Activated effector memory CD4-positive, alpha-beta T cell treated with Interleukin-2 at 50 U/mL for 16 hours (primary cell): ENCODE data around the gene MOK.
"Not testable (repeated sequence)": the region's sequence is repeated elsewhere in the genome, so short reads cannot be mapped to it uniquely, and the experiment has no call there.

ENCODE experiments used
- DNase-seq: peaks from one replicate; pipeline ENCODE4 v3.0.0-alpha.2; 2020

The MOK gene

GRCh38 chr14:102321456-102322422 lies 16.8 kb upstream of the MOK start:
- no peak for DNase-seq

DNA sequence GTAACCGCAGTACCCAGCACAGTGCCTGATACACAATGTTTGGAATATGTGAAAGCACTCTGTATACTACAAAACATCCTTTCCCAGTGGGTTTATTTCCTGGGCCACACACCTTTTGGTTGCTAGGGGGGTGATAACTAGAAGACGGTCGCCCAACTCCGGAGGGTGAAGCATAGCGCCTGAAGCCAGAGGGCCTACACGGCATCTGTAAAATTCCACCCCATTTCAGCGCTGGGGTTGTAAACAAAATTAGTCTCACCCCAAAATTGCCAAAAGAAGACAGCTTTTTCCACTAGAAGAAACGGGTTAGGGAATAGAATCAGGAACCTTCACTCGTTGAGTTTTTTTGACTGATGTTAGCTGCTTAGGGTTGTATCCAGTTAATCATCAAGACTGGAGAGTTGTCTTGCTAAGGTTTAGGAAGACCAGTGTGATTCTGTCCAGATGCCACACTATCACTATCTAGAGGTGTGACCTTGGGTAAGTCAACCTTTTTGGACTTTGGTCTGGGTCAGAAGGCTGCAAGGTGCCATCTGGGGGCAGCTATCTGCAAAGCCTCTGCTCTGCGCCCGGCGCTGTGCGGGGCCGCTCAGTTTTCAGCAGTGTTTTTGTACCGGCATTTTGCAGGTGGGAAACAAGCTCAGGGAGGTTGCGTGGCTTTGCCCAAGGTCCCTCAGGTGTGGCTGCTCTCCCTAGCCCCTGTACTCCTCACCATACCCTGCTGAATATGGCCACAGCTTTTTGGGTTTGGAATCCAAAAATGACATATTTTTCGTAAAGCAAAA lies 15.9 kb upstream of the MOK start:
- no peak for DNase-seq

DNA sequence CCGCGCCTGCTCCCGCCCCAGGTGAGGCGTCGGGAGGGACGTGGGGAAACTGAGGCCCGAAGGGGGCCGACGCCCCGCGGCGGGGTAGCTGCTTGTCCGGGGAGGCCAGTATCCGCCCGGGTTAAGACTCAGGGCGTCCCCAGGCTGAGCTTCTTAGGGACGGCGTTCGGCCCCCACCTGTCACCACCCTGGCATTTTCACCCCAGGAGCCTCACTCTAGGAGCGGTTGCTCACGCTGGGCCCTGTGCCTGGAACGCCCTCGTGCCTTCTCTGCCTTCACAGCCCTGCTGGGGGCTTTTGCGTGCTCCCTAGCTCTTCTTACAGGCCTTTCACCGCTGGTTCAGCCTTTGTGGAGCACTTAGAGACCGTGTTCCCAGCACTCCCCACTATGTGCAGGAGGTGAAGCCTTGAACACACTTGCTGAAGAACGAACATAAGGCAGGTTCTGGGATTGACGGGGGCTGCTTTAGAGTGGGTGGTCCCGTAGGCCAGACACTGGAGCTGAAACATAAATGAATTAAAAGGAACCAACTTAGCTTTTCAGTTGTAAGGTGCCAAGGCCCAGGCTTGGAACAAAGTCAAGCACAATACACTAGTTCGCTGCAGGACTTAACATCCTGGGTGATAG lies 15.2 kb upstream of the MOK start:
- peak; percentile 35 for DNase-seq

- DNase-seq: peak; percentile 88
Measured at GRCh38 chr14:102319351-102320032, 14.5 kb upstream of the MOK start, which contains the start of gene ZNF839. ZNF839 (plus strand) TSS chr14:102319746; CDS start chr14:102319766, 20 bp downstream.

DNA sequence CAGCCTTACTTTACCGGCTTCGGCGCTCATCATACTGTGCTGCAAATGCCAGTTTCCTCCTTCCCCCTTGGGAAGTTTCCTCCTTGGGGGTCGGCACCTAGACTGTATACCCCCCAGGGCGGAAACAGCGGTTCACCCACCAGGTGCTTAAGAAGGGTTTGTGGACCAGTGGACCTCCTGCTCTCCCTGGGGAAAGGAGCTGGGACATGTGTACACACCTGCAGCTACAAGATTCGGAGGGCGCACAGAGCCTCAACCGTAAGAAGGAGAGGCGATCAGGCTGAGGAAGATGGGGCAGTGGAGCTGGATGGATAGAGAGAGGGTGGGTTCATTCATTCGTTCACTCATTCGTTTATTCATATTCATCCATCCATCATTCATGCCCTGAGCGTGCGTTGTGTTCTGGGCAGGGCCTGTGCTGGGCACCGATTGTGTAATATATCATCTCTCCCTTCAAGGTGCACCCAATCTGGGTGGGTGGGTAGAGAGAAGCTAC lies 13.9 kb upstream of the MOK start:
- DNase-seq: no peak

DNA sequence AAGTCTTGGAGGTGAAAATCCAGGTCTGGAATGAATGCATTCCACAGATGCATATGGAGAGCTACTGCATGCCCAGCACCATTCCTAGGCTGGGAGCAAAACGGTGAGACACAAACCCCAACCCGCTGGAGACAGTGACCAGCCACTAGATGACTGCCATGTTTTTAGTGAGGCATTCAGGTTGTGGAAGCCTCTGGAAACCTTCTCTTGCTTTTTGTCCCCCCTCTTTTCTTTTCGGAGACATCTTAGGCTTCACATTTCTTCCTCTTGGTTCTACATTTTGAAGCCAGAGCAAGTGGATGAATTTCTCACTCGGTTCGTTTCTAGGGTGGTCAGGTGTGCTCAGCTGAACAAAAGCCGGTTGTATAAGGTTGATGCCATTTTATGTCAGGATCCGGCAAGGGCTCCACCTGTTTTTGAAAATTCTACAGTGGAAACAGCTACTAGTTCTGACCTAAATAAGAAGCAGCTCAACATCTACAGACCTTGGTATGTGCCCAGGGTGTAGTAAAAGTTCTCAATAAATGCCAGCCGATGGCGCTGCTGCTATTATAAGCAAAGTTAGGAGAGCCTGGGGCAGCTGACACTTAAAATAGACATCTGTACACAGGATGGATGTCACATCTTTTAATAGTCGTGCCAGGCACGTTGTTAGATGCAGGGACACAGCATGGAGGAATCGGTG lies 12.7 kb upstream of the MOK start:
- DNase-seq: no peak

DNA sequence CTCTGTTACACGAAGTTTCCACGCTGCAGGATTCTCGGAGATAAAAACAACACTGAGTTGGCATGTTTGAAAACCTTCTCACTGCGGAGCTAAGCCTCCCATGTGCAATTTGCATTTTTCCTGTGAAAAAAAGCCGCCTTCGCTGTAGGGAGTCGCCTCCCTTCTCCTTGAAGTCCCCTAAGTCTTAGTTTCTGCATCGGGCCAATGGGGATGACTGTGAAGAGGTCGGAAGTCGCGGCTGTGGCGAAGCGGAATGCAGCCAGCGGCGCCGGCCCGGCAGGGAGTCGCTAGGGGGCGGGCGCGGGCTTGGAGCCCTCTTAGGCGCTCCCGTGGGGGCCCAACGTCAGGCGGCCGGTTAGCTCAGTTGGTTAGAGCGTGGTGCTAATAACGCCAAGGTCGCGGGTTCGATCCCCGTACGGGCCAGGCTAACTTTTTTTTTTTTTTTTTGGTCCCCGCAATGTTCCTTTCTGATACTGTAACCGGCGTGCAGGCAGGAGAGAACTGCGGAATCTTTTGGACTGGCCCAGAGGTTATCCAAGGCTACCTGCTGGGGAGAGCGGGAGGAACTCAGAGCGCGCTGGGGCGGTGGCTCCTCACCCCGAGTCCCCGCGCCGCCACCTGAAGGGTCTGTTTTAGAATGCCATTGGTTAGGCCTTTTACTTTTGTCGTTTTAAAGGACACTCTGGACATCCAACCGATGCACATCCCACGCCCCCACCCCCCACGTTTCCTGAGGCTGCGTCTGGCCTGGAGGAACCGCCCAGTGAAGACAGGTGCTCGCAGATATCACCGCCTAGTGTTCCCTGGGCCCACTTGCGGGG lies 12.0 kb upstream of the MOK start:
- DNase-seq: peak; percentile 94

- no peak for DNase-seq
Measured at GRCh38 chr14:102316338-102316742, 11.4 kb upstream of the MOK start.

DNA sequence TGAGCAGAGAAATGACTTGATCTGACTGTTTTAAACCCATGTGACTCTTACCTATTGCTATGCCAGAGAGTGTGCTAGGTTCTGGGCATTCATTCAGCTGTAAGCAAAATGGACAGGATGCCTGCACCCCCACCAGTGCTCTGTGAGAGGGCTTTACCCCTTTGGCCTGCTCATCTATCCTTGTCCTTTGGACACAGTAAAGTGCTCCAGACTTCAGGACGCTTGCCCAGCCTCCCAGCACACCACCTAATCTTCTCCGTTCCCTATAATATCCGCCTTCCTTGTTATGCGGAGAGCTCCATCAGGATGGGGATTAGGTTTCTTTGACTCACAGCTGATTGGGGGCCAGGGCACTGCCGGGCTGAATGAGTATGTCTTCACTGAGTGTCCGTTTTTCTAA lies 10.2 kb upstream of the MOK start:
- no peak for DNase-seq

DNA sequence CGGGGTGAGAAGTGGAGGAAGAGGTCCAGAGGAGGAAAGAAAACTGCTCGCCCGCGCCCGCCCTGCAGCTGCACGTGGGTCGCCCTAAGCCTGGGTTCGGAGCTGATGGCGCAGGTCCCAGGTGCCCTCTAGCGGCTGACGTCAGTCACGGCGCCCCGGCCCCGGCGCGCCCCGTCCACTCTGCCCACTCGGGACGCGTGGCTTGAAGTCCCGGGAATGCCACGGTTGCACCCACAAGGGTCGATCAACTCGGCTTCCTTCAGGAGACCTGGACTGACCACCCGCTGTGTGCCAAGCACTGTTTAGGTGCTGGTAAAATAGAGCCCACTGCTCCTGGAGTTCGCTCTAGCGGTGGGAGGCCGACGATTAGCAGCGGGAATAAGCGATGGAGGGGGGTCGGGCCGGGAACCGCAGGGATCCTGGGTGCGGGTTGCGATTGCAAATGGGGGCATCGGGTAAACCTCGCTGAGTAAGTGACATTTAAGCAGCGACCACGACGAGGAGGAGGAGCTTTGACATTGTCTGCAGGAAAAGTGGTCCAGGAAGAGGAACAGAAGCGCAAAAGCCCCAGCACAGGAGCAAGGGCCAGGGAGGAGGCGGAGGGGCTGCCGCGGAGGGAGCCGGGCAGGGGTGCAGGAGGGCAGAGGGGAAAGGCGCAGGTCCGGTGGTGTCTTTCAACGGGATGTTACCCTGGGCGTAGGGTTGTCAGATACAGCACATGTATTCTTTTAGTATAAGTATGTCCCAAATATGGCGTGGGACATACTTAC lies 9.5 kb upstream of the MOK start:
- DNase-seq: peak; percentile 75

DNA sequence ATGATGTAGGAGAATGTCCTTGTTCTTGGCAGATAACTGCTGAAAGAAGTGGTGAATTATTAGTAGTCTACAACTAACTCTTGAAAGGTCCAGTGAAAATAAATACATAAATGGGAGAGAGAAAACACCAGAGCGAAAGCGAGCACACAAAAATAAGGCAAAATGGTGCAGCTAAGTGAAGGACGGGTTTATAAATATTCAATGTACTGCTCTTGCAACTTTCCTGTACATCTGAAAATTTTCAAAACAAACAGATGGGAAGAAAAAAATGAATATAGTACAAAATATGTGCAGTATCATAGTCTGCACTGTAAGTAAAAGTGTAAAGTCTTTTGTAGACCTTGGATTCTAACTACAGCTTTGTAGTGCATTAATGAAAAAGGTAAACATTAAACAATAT lies 1.3 kb downstream of the MOK start:
- no peak for DNase-seq

- not testable (repeated sequence) for DNase-seq
Measured at GRCh38 chr14:102298303-102299070, 6.5 kb downstream of the MOK start.

GRCh38 chr14:102297436-102298170 lies 7.4 kb downstream of the MOK start:
- DNase-seq: no peak

GRCh38 chr14:102295270-102295669 lies 9.7 kb downstream of the MOK start:
- no peak for DNase-seq

GRCh38 chr14:102293781-102294180 lies 11.2 kb downstream of the MOK start:
- DNase-seq: no peak

DNA sequence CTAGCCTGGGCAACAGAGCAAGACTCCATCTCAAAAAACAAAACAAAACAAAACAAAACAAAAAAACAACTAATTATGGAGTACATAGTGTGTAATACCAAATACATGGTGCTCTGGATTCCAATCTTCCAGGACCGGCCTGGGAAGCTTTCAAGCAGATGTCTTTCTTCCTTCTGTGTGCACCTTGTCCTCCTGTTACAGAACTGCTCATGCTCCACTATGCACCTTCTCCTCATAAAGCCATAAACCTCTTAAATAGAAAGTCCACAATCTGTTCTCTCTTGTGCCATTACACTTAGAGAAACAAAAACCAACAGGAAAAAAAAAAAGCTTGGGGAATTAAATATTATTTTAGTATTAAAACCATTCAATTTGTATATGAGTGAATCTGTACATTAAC lies 12.5 kb downstream of the MOK start:
- DNase-seq: no peak

GRCh38 chr14:102288139-102288538 lies 16.8 kb downstream of the MOK start:
- no peak for DNase-seq

DNA sequence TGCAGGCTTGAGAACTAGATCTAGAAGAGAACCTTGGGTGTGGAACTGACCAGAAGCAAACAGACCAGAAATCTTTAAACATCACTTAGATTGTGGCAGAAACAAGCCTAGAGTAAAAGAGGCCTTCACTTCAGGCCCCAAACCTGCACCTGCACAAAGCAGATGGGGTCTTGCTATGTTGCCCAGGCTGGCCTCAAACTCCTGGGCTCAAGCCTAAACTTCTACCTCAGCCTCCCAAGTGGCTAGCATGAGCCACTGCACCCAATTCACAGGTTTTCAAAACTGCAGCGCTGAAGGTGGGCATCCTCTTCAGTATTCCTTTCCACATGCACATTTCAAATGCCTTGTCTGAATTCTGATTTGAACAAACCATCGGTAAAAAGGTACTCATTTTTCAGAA lies 19.9 kb downstream of the MOK start:
- DNase-seq: no peak
